K562 (cell line): ENCODE data around the gene YLPM1. TPM values are rescaled to one million over a fixed set of nuclear protein-coding genes. Genes with fewer than 3 reads are reported as not detected.

Source experiments
- CREB3 ChIP-seq: fragments of 450-650 bp; conservative IDR thresholded peaks from 2 replicates; pipeline ENCODE4 v1.6.1; 2016; ENCODE audit warnings: missing genetic modification characterization, low read depth, mild to moderate bottlenecking, missing compliant biosample characterization, moderate library complexity
- EP400 ChIP-seq: fragments of 450-650 bp; IDR thresholded peaks from 2 replicates; pipeline ENCODE4 v1.6.1; 2017; ENCODE audit warnings: antibody characterized with exemption, mild to moderate bottlenecking, moderate library complexity
- ERF ChIP-seq: fragments of 450-650 bp; formaldehyde crosslinking; IDR thresholded peaks from 2 replicates; pipeline ENCODE4 v1.4.0; 2020; ENCODE audit warnings: mild to moderate bottlenecking, mixed read lengths
- FOXJ2 ChIP-seq: fragments of 200-800 bp; sonication (Bioruptor generic); IDR thresholded peaks from 2 replicates; pipeline ENCODE4 v1.6.1; 2016; ENCODE audit warnings: missing genetic modification characterization, missing compliant biosample characterization
- HCFC1 ChIP-seq: IDR thresholded peaks from 2 replicates; pipeline ENCODE4 v1.6.1; 2012; ENCODE audit warnings: low read depth, low read length, improper control_type of control experiment
- HDAC1 ChIP-seq, 2 experiments: fragments of 450-650 bp; IDR thresholded peaks; 2 replicates each; pipeline ENCODE4 v1.6.1; 2016 to 2017; ENCODE audit warnings: inconsistent platforms in 1 of 2, mild to moderate bottlenecking in 1 of 2, moderate library complexity in 1 of 2
- MTA2 ChIP-seq: fragments of 450-650 bp; IDR thresholded peaks from 2 replicates; pipeline ENCODE4 v1.6.1; 2016; ENCODE audit warnings: low read depth
- MTF1 ChIP-seq: fragments of 250-450 bp; sonication (Bioruptor Pico); IDR thresholded peaks from 2 replicates; pipeline ENCODE4 v1.9.0; 2021; ENCODE audit warnings: moderate library complexity, mild to moderate bottlenecking, inconsistent platforms, borderline replicate concordance
- NR2C2 ChIP-seq, 2 experiments: fragments of 200-800 bp in 1 of 2; sonication (Bioruptor generic) in 1 of 2; sonication (generic) in 1 of 2; formaldehyde crosslinking in 1 of 2; IDR thresholded peaks; 2 replicates each; pipeline versions ENCODE4 v1.6.1 to v1.8.0; 2016 to 2022; ENCODE audit warnings: mild to moderate bottlenecking in 1 of 2, missing compliant biosample characterization in 1 of 2, missing genetic modification characterization in 1 of 2, missing genetic modification reagents in 1 of 2
- PATZ1 ChIP-seq: fragments of 250-450 bp; sonication (Bioruptor Pico); IDR thresholded peaks from 2 replicates; pipeline ENCODE4 v1.5.0; 2020; ENCODE audit warnings: mild to moderate bottlenecking, borderline replicate concordance
- RNF2 ChIP-seq: sonication (generic); IDR thresholded peaks from 2 replicates; pipeline ENCODE4 v1.6.1; 2016
- SNIP1 ChIP-seq: fragments of 450-650 bp; IDR thresholded peaks from 2 replicates; pipeline ENCODE4 v1.7.1; 2017; ENCODE audit warnings: low read depth, mild to moderate bottlenecking
- TCF15 ChIP-seq: fragments of 250-450 bp; sonication (Bioruptor Pico); IDR thresholded peaks from 2 replicates; pipeline ENCODE4 v1.8.0; 2022; ENCODE audit warnings: moderate library complexity, mild to moderate bottlenecking, inconsistent platforms
- TCF7 ChIP-seq: sonication (generic); IDR thresholded peaks from 2 replicates; pipeline ENCODE4 v1.6.1; 2016; ENCODE audit warnings: antibody characterized with exemption, borderline replicate concordance
- THRA ChIP-seq: fragments of 450-650 bp; IDR thresholded peaks from 2 replicates; pipeline ENCODE4 v1.6.1; 2017; ENCODE audit warnings: mild to moderate bottlenecking, moderate library complexity
- THRAP3 ChIP-seq: fragments of 450-650 bp; IDR thresholded peaks from 2 replicates; pipeline ENCODE4 v1.6.1; 2016; ENCODE audit warnings: mild to moderate bottlenecking, inconsistent platforms, borderline replicate concordance
- ZNF274 ChIP-seq: IDR thresholded peaks from 2 replicates; pipeline ENCODE4 v1.6.1; 2011; ENCODE audit warnings: low read depth, mild to moderate bottlenecking, low read length, moderate library complexity, borderline replicate concordance
- ZNF639 ChIP-seq, 2 experiments: fragments of 200-800 bp in 1 of 2; sonication (Bioruptor generic) in 1 of 2; sonication (generic) in 1 of 2; formaldehyde crosslinking in 1 of 2; IDR thresholded peaks in 1 of 2; conservative IDR thresholded peaks in 1 of 2; 2 replicates each; pipeline versions ENCODE4 v1.5.0 to v1.6.1; 2016 to 2020; ENCODE audit warnings: missing compliant biosample characterization in 1 of 2, missing genetic modification characterization in 1 of 2, missing genetic modification reagents in 1 of 2
- ZNF75A ChIP-seq: fragments of 450-650 bp; formaldehyde crosslinking; IDR thresholded peaks from 2 replicates; pipeline ENCODE4 v1.4.0; 2020; ENCODE audit warnings: mild to moderate bottlenecking
- ZNF79 ChIP-seq: fragments of 250-450 bp; sonication (Bioruptor Pico); IDR thresholded peaks from 2 replicates; pipeline ENCODE4 v1.4.0; 2020; ENCODE audit warnings: low read depth, mild to moderate bottlenecking, moderate library complexity
- polyA plus RNA-seq, 8 experiments: library from polyadenylated mRNA; depleted of rRNA in 4 of 8; stranded (reverse) in 5 of 8; unstranded in 3 of 8; fragments of >200 nt; fragmentation: Nextera tagmentation in 2 of 8; fragmentation: Illumina TruSeq in 1 of 8; extraction: Ambion mirVana in 2 of 8; extraction: Trizol in 1 of 8; gene quantifications; 2 replicates each; pipeline versions ENCODE4 v1.2.1 to v1.2.3, GENCODE V29; 2011 to 2014; ENCODE audit warnings: inconsistent platforms in 1 of 8, missing spikeins in 1 of 8
- total RNA-seq, 7 experiments: library from RNA; depleted of rRNA in 6 of 7; stranded (reverse); fragments of >200 nt in 6 of 7; fragmentation: Illumina TruSeq in 2 of 7; extraction: Trizol in 2 of 7; gene quantifications; 2 replicates each; pipeline versions ENCODE4 v1.2.1 to v1.2.3, GENCODE V29; 2011 to 2021; ENCODE audit warnings: low replicate concordance in 1 of 7

The YLPM1 gene
- total and polyA plus RNA-seq, 9 of the 15 experiments (the other 6 are each of a cell fraction or from before 2014, with no cell fraction given), result 7.2 to 32.7 (median 14.6) TPM

- TF ChIP-seq HCFC1 (peak; percentile 73), EP400 (peak; percentile 67), MTF1 (CRISPR knock-in tag) (no peak), PATZ1 (no peak), SNIP1 (peak; percentile 96), ZNF639 (CRISPR knock-in tag; conservative IDR thresholded peaks at IDR 0.05 in 1 of 2, IDR thresholded peaks at IDR 0.05 in 1 of 2) (peak in 1 of 2 experiments; percentile 85; a peak in 2 of 4 replicates), TCF15 (no peak), CREB3 (tag) (no peak), ZNF75A (CRISPR knock-in tag) (no peak), MTA2 (no peak), THRA (no peak), THRAP3 (no peak), RNF2 (peak; percentile 65), ZNF79 (CRISPR knock-in tag) (no peak), NR2C2 (CRISPR knock-in tag; IDR thresholded peaks at IDR 0.05) (no peak), NR2C2 (tag; IDR thresholded peaks at IDR 0.05) (no peak; the same call in 1 of the 2 replicates), FOXJ2 (tag) (peak; percentile 99), HDAC1 (IDR thresholded peaks at IDR 0.05) (no peak), TCF7 (no peak), ERF (CRISPR knock-in tag) (0 out of 2 replicates have a peak, but pooled peaks have one; percentile 65), ZNF274 (no peak)
Measured at GRCh38 chr14:74762917-74763802, at the start of gene YLPM1 (continued).
